A673 (cell line): Measurements from ENCODE around the gene COL28A1. TPM values are rescaled to one million over a fixed set of nuclear protein-coding genes. Genes with fewer than 3 reads are reported as not detected.

Source experiments
- BruUV-seq: library from RNA; stranded (reverse); fragments of 400-500 nt; replicated peaks from 2 replicates; lab custom pipeline; 2021; lab: Mats Ljungman, UMichigan
- CTCF ChIA-PET: fragments of 300-600 bp; sonication (Branson Sonifier 250); formaldehyde crosslinking; loops from one replicate; lab custom pipeline; 2022; ENCODE audit warnings: antibody characterized with exemption; lab: Charles Lee
- POLR2A ChIA-PET: fragments of 300-600 bp; sonication (Branson Sonifier 250); formaldehyde crosslinking; loops from one replicate; lab custom pipeline; 2022; ENCODE audit warnings: antibody characterized with exemption; ENCODE audit not compliant: low non-redundant PET; lab: Charles Lee
- DNase-seq: peaks from one replicate; pipeline ENCODE4 v3.0.0-alpha.2; 2015; ENCODE audit warnings: low spot score
- H3K27ac ChIP-seq: fragments of 200-600 bp; sonication (generic); 2 replicates; pipeline ENCODE4 v1.5.1; 2016; ENCODE audit warnings: mixed run types, low read depth, mild to moderate bottlenecking, mixed read lengths, antibody characterized with exemption, low read length; ENCODE audit not compliant: poor library complexity, severe bottlenecking
- H3K27me3 ChIP-seq: fragments of 200-600 bp; sonication (generic); replicated peaks from 2 replicates; pipeline ENCODE4 v1.6.1; 2017; ENCODE audit warnings: mixed run types, low read depth, mild to moderate bottlenecking, mixed read lengths, antibody characterized with exemption, low read length; ENCODE audit not compliant: insufficient read depth, poor library complexity
- H3K36me3 ChIP-seq: fragments of 200-600 bp; sonication (generic); 2 replicates; pipeline ENCODE4 v1.6.1; 2016; ENCODE audit warnings: mixed run types, mild to moderate bottlenecking, mixed read lengths, antibody characterized with exemption, low read length; ENCODE audit not compliant: insufficient read depth, poor library complexity, severe bottlenecking
- H3K4me1 ChIP-seq: fragments of 200-600 bp; sonication (generic); 2 replicates; pipeline ENCODE4 v1.6.1; 2017; ENCODE audit warnings: mixed run types, mild to moderate bottlenecking, mixed read lengths, antibody characterized with exemption, low read length; ENCODE audit not compliant: insufficient read depth, poor library complexity, severe bottlenecking
- H3K4me3 ChIP-seq: fragments of 200-600 bp; sonication (generic); 2 replicates; pipeline ENCODE4 v1.5.1; 2016; ENCODE audit warnings: low read depth, mixed run types, mild to moderate bottlenecking, mixed read lengths, low read length; ENCODE audit not compliant: poor library complexity, severe bottlenecking
- H3K9me3 ChIP-seq: fragments of 200-600 bp; sonication (generic); 2 replicates; pipeline ENCODE4 v1.6.1; 2016; ENCODE audit warnings: mixed run types, low read depth, mild to moderate bottlenecking, mixed read lengths, antibody characterized with exemption, low read length; ENCODE audit not compliant: poor library complexity, severe bottlenecking
- EZH2 ChIP-seq: fragments of 200-600 bp; sonication (generic); IDR thresholded peaks from 2 replicates; pipeline ENCODE4 v1.6.1; 2017; ENCODE audit warnings: borderline replicate concordance, low read depth, mild to moderate bottlenecking, mixed read lengths, antibody characterized with exemption, low read length; ENCODE audit not compliant: poor library complexity, severe bottlenecking
- intact Hi-C: fragments of 100-400 bp; cut with micrococcal nuclease; formaldehyde crosslinking; loops from one replicate; pipeline ENCODE4 v1.10.0; 2022; ENCODE audit not compliant: unreplicated experiment
- total RNA-seq: library from RNA; stranded (reverse); gene quantifications from 2 replicates; pipeline ENCODE4 v1.2.3, GENCODE V29; 2021
- TF ChIP-seq, protein P1 (sequence below): fragments of 300-800, 200-600 bp; sonication (generic); conservative IDR thresholded peaks from 2 replicates; pipeline ENCODE4 v1.5.1; 2017; ENCODE audit warnings: low read depth, mild to moderate bottlenecking, antibody characterized with exemption, low read length, moderate library complexity, mixed read lengths

The COL28A1 gene
- total RNA-seq, 1 experiment from 2014 or later, result 0.34 TPM

- peaks cover 5% of the 10 kb centered on the region for H3K9me3 ChIP-seq
- no peak overlapping the region for H3K4me3 ChIP-seq
- no peaks in the 10 kb centered on the region for H3K27me3 ChIP-seq
- intact Hi-C loops, result no loop called here
- no TSS peak for BruUV-seq
- peaks cover 19% of the 10 kb centered on the region for H3K4me1 ChIP-seq
- H3K36me3 ChIP-seq, result no peaks in the 10 kb centered on the region
- ChIA-PET POLR2A (interaction anchor here (0.7 kb wide), 1 partner anchor 586 kb away, joined by 6 read pairs; no protein-coding TSS in a partner anchor), CTCF (no interaction called here)
- no peak overlapping the region for H3K27ac ChIP-seq
- TF ChIP-seq EZH2, result no peak
- DNase-seq, result no peak
These were observed 21.6 kb upstream of the COL28A1 start for GRCh38 chr7:7557252-7557651.

DNA sequence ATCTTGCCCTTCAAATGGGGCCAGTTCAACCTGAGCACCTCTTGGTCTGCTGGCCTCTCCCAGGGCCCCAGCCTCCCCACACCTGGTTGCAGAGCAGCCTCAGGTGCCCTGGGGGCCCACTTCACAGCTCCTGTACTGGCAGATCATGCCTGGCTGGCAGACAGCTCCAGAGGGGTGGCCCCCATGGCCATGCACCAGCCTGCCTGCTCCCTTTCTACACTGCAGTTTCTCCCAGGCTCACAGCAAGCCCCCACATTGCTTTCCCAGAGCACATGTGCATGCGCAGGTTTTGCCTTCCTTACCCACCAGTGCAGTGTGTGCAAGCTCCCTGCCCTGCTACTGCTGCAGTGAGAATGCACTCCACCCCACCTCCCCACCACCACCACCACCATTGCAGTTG lies 21.2 kb upstream of the COL28A1 start:
- CTCF ChIA-PET, result no interaction called here
- no peak overlapping the region for H3K4me3 ChIP-seq
- BruUV-seq, result no TSS peak
- intact Hi-C loops, result no loop called here
- H3K27ac ChIP-seq, result no peak overlapping the region
- no peaks in the 10 kb centered on the region for H3K27me3 ChIP-seq
- no peak for TF ChIP-seq EZH2
- TF ChIP-seq, protein P1, sequence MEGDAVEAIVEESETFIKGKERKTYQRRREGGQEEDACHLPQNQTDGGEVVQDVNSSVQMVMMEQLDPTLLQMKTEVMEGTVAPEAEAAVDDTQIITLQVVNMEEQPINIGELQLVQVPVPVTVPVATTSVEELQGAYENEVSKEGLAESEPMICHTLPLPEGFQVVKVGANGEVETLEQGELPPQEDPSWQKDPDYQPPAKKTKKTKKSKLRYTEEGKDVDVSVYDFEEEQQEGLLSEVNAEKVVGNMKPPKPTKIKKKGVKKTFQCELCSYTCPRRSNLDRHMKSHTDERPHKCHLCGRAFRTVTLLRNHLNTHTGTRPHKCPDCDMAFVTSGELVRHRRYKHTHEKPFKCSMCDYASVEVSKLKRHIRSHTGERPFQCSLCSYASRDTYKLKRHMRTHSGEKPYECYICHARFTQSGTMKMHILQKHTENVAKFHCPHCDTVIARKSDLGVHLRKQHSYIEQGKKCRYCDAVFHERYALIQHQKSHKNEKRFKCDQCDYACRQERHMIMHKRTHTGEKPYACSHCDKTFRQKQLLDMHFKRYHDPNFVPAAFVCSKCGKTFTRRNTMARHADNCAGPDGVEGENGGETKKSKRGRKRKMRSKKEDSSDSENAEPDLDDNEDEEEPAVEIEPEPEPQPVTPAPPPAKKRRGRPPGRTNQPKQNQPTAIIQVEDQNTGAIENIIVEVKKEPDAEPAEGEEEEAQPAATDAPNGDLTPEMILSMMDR, result no peak
- H3K4me1 ChIP-seq, result peaks cover 19% of the 10 kb centered on the region
- H3K9me3 ChIP-seq, result peaks cover 5% of the 10 kb centered on the region
- POLR2A ChIA-PET, result no interaction called here
- no peak for DNase-seq
- no peaks in the 10 kb centered on the region for H3K36me3 ChIP-seq

DNA sequence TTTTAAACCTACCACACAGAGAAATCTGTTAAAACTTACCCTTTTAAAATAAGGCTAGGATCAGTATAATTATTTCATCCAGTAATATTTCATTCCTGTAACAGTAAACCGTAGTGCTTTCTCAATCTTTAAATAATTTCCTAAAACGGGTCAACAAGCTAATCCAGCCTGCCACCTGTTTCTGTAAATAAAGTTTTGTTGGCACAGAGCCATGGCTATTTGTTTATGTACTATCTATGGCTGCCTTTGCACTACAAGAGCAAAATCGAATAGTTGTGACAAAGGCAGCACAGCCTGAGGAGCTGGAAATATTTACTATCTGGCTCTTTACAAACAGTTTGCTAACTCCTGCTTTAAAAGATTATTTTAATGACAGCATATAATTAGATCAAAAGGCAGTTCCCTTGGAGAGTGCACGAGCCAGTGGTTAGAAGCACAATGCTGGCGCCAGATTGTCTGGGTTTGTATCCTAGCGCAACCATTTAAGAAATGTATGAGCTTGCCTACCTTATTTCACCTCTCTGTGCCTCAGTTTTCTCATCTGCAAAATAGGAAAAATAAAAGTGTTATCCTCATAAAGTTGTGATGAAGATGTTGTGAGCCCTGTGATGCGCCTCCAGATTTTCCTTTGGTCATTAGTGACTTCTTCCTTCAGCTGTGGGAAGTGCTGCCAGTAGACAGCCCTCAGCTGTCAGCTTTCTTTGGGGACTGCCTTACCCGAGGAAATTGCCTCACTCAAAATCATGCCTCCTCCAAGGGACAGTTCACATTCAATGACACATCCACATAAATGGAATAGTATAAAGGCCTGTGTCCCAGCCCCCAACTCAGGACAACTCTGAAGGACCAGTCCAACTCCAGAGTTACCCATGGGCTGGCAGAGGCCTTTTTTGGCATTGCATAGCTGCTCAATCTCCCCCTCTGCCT lies 19.2 kb upstream of the COL28A1 start:
- Histone ChIP-seq H3K36me3 (no peaks in the 10 kb centered on the region), H3K27me3 (no peaks in the 10 kb centered on the region), H3K4me1 (peaks cover 19% of the 10 kb centered on the region), H3K9me3 (peaks cover 3% of the 10 kb centered on the region), H3K27ac (no peak overlapping the region), H3K4me3 (no peak overlapping the region)
- ChIA-PET CTCF (no interaction called here), POLR2A (no interaction called here)
- no TSS peak for BruUV-seq
- TF ChIP-seq, protein P1, result no peak
- no peak for TF ChIP-seq EZH2
- intact Hi-C loops, result no loop called here
- DNase-seq, result peak; percentile 76
